ENCODE measurements around the gene LOXHD1. TPM values are rescaled to one million over a fixed set of nuclear protein-coding genes. Genes with fewer than 3 reads are reported as not detected.

LOXHD1 gene
- total RNA-seq, 6 experiments from 2014 or later: not detected

DNA sequence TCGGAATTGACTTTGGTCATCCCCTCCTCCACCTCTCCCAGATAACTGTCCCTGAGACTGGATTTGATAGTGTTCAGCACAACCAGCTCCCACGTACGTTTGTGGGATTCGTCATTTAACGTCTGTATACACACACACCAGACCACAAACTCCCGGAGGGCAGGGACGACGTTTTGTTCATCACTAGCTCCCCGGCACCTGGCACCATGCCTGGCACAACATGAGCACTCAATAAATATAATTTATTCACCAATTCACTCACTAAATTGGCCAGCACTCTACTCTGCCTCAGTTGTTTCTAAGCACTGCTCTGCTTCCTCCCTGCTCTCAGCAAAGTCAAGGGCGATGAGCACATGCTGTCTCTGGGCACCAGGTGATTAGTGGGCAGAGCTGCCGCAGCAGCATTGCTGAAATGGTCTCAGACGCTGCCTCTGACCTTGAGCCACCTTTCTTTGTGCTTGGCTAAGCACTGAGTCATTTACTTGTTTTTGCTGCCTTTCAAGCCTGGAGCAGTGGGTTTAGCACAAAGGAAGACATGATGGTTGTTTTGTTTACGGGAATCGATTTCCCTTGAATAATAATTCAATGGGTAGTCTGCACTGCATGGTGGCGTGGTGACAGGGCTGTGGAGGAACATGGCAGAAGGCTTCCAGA lies 19.3 kb upstream of the LOXHD1 start:
- ATAC-seq: no peak
- H3K27ac ChIP-seq: no peak overlapping the region

GRCh38 chr18:46675112-46675511 lies 18.1 kb upstream of the LOXHD1 start:
- TF ChIP-seq POLR2A (IDR thresholded peaks at IDR 0.05): no peak
- TF ChIP-seq CTCF (IDR thresholded peaks at IDR 0.05): no peak
- Histone ChIP-seq H3K27ac (no peak overlapping the region), H3K4me1 (no peaks in the 10 kb centered on the region), H3K36me3 (no peaks in the 10 kb centered on the region), H3K4me3 (no peak overlapping the region), H3K9me3 (no peaks in the 10 kb centered on the region), H3K27me3 (no peaks in the 10 kb centered on the region)
- ATAC-seq (no peak), DNase-seq (no peak)
- WGBS (ENCODE audit: insufficient coverage, low coverage, low lambda C conversion rate, missing lambda C conversion rate): 42% methylated on average over 1 of the region's 1 CpG
- intact Hi-C loops (cut with DNase I): no loop called here

More for the DNA sequence above, 19.3 kb upstream of the LOXHD1 start:
- H3K36me3 ChIP-seq: no peaks in the 10 kb centered on the region
- H3K27me3 ChIP-seq: no peaks in the 10 kb centered on the region
- H3K4me1 ChIP-seq: no peaks in the 10 kb centered on the region
- no peak overlapping the region for H3K4me3 ChIP-seq
- TF ChIP-seq CTCF (IDR thresholded peaks at IDR 0.05) (no peak), POLR2A (IDR thresholded peaks at IDR 0.05) (no peak)
- 62% methylated on average over 13 of the region's 15 CpGs for WGBS (ENCODE audit: insufficient coverage, low coverage, low lambda C conversion rate, missing lambda C conversion rate)
- H3K9me3 ChIP-seq: no peaks in the 10 kb centered on the region
- DNase-seq: no peak
- intact Hi-C loops (cut with DNase I): no loop called here

- ATAC-seq: no peak
- H3K4me3 ChIP-seq: no peak overlapping the region
- H3K27me3 ChIP-seq: no peaks in the 10 kb centered on the region
- 43% methylated on average over 2 of the region's 6 CpGs for WGBS (ENCODE audit: insufficient coverage, low coverage, low lambda C conversion rate, missing lambda C conversion rate)
- H3K9me3 ChIP-seq: no peaks in the 10 kb centered on the region
- H3K4me1 ChIP-seq: no peaks in the 10 kb centered on the region
- H3K27ac ChIP-seq: no peak overlapping the region
- no peaks in the 10 kb centered on the region for H3K36me3 ChIP-seq
- no peak for TF ChIP-seq POLR2A (IDR thresholded peaks at IDR 0.05)
- no peak for TF ChIP-seq CTCF (IDR thresholded peaks at IDR 0.05)
- intact Hi-C loops (cut with DNase I): no loop called here
- DNase-seq: no peak
These were observed 15.3 kb upstream of the LOXHD1 start for GRCh38 chr18:46672062-46672970.

GRCh38 chr18:46668694-46669093 lies 11.7 kb upstream of the LOXHD1 start:
- Histone ChIP-seq H3K36me3 (no peaks in the 10 kb centered on the region), H3K4me1 (no peaks in the 10 kb centered on the region), H3K27ac (no peak overlapping the region), H3K9me3 (no peaks in the 10 kb centered on the region), H3K4me3 (no peak overlapping the region), H3K27me3 (no peaks in the 10 kb centered on the region)
- intact Hi-C loops (cut with DNase I): no loop called here
- ATAC-seq: no peak
- no CpG with 5 or more reads among the region's 6 CpGs for WGBS (ENCODE audit: insufficient coverage, low coverage, low lambda C conversion rate, missing lambda C conversion rate)
- no peak for DNase-seq
- TF ChIP-seq CTCF (IDR thresholded peaks at IDR 0.05): no peak
